ENCODE data around the gene SCYL1.
A peak's percentile ranks its signal among the peaks of the same experiment; 100 is the strongest.

Gene SCYL1

DNA sequence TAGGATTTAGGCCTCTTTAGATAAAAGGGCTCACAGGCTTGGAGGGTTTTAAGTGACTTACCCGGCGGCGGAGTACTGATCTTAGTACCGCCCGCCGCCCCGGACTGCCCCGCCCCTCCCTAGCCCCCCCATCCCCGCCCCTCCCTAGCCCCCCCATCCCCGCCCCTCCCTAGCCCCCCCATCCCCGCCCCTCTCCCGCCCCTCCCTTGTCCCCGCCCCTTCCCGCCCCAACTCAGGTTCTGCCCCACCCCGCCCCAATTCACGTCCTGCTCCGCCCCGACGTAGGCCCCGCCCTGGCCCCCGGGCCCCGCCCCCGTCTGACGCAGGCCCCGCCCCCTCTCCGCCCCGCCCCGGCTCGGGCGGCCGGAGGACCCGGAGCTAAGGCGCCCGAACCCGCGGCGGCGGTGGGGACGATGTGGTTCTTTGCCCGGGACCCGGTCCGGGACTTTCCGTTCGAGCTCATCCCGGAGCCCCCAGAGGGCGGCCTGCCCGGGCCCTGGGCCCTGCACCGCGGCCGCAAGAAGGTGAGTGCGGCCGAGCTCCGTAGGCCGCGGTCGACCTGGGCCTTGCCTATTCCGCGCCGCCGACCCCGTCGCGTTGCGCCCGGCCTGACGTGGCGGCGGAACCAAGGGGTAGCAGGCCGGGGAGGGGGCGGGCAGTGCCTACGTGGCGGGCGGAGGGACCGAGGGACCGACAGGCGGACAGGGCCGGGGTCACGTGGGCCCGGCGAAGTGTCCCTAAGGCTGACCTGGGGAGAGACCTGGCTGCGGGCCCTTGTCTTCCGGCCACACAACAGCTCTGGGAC is at the start of gene SCYL1:
SCYL1 (plus strand) TSS at position 343 of the 805 bp plus-strand sequence; CDS start at position 414, 71 bp downstream.
- peak; percentile 29 to 83 for DNase-seq

- DNase-seq: no peak
Observed at GRCh38 chr11:65476632-65477148, 48.2 kb upstream of the SCYL1 start.

DNA sequence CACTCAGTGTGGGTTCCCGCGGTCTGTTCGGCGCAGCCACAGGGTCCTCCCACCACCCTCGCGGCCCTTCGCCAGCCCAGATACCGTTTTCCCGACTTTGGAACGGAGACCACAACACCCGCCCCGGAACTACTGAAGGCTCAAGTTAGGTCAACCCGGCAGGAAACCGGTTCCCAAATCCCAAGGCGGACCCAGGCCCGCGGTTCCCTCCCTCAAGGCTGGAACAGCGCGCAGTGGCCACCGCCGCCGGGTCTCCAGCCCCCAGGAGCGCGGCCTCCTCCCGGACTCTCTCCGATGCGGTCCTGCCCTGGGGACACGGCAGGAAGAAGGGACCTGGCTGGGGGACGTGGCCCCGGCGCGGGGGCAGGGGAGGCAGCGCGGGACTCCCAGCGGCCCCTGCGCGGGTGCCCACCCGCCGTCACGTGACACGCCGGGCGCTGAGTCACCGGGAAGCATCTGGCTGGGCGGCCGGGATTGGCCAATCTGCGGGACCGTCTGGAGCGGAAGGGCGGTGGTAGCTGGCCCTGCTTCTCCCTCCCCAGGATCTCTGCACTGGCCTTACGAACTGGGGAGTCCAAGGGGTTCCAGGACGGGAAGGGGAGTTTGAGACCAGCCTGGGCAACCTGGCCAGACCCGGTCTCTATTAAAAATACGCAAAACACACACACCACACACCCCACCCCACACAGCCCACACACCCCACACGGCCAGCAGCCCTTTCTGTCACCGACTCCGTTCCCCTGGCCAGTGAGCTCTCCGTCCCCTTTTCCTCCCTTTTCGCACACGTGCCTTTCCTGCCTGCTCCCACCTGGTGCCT is 47.5 kb upstream of the SCYL1 start:
- peak; percentile 82 to 98 for DNase-seq

DNA sequence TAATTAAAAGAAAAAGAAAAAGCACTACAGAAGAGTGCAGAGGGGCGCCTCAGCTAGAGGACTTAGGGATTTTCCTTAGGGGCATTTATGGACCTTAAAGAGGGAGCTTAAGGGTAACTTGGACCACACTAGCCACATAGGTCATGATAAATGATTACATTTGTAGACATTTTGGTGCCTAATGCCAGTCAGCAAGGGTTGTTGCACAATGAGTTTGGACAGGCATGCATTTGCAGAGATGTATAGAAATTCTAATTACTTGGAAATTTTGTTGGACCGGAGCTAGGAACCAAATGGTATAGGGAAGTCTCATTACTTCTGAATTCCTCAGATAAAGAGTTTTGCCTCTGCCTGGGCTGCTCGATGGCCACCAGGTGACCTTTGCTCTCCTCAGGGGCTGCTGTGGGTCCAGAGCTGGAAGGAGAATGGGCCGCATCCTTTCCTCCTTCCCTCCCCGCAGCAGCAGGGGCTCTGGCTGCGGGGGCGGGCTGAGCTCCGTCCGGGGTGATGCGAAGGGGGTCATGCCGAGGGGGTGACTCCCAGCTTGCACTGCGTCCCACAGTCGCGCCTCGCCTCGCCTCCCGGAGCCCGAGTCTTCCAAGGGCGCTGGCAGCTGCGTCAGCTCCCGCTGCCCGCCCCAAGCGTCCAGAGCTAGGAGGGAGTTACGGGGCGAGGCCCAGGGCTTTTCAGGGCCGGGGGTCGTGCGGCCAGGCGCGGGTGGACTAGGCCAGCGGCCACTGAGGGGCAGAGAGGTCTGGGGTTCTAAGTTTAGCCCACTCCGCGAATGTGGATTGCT is 46.3 kb upstream of the SCYL1 start:
- peak in 1 of 2 experiments; percentile 79 for DNase-seq

DNA sequence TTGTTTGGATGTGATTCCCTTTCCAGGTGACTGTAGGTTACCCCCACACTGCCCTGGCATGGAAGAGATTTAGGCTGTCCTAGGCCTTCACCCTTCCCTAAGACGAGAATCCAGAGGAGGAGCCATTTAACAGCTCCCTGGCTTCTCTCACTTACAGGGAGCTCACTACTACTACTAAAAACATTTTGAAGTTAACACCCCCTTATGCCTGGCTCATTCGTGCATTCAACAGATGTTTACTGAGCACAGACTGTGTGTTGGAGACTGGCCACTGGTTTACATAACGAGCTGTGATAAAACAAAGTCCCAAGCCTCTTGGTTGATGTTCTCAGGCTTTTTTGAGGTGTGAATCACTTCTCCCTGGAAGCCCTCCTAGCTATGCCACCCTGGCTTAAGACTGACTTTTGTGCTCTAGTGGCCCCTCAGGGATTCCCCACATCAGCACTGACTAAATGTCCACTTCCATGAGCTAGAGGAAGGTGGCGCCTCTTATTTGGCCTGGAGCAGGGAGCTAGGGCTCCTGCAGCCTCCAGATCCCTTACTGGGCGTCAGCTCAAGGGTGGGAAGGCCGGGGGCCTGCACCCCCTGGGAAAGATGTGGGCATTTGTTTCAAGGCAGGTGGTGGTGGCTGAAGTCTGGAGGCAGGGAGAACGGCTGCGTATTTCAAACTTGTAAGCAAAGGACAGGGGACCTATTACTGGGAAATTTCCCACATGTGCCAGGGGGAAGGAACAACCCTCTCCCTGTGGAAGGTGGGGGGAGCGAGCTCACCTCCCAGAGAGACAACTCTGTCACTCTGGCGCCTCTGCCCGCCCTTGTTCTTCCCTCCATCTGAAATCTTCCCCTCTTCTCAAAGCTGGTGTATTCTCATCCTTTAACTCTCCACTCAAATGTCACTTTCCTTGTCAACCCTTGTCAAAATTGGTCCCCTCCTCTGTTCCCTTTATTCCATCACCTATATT is 45.4 kb upstream of the SCYL1 start:
- DNase-seq: peak; percentile 78 to 86

GRCh38 chr11:65482306-65482850 is 42.5 kb upstream of the SCYL1 start:
- no peak for DNase-seq

- no peak for DNase-seq
Observed at GRCh38 chr11:65485920-65486219, 39.0 kb upstream of the SCYL1 start.

GRCh38 chr11:65486570-65487466 is 38.1 kb upstream of the SCYL1 start:
- no peak for DNase-seq

- peak; percentile 99 for DNase-seq
Observed at GRCh38 chr11:65487467-65488272, 37.2 kb upstream of the SCYL1 start.

- DNase-seq: peak in 1 of 2 experiments; percentile 64
Observed at GRCh38 chr11:65488273-65489034, 36.4 kb upstream of the SCYL1 start.

- DNase-seq: no peak
Observed at GRCh38 chr11:65489035-65489705, 35.7 kb upstream of the SCYL1 start.

DNA sequence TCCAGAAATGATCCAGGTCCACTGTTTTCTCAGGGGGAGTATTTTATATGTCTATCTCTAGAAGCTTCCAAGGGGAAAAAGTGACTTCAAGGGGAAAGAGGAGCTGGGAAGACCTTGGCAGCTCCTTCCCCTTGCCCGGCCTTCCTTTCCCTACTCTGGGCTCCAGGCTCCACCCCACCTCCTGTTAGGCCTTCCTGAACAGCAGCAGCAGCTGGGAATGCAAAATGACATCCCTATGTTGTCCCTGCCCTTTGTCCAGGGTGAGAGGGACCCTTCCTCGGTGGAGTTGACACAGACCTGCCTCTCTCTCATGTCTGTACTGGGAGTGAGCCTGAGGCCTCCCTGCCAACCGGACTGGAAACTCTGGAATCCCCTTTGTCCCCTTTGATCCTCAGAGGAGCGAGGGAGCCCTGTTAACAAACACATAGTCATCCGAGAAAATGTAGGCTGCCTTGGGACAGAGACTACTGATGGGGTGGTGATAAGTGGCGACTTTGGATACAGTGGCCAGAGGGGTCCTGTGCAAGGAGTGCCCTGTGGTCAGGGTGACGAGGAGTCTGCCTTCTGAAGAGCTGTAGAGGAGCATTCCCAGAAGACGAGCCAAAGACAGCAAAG is 35.1 kb upstream of the SCYL1 start:
- peak in 1 of 2 experiments; percentile 64 for DNase-seq

DNA sequence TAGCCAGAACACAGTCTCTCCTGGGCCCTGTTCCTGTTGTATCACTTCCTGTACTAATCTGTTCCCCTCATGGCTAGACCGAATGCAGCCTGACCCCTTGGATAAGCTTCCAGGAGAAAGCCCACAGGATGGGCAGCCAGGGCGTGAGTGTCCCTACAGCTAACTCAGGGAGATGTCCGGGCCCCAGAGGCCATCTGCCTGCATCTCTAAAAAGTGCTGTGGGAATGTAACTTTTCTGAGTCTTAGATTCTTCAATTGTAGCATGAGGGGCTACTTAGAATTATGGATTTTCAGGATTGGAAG is 33.8 kb upstream of the SCYL1 start:
- no peak for DNase-seq

DNA sequence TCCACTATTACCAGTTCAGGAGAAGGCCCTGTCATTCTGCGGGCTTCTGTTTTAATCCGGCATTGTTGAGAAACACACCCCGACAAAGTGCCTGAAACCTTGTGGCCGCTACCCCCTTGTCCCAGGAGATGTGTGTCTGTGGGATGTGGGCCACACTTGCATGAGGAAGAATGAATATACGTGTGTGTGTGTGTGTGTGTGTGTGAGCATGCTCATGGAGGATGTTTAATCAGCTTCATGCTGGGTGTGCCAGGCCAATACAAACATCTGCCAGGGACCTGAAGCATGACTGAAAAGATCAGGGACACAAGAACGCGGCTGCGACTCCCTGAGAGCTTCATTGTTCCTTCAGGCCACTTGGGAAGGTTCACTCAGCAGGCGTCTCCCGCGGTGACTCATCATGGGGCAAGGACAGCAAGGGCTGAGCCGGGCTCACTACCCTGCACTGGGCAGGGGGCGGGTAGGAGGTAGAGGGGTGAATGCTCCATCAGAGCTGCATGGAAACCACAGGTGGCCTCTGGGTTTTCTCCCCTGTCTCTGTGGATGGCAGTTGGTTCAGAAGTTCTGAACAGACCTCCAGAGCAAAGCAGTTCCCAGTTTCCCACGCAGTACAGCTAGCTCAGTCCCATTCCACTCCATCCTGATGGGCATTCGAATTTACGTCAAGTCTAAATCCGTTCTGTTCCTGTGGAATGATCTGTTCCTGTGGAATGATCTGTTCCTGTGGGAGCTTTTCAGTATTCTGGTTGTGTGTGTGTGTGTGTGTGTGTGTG is 33.1 kb upstream of the SCYL1 start:
- peak; percentile 87 to 90 for DNase-seq

DNA sequence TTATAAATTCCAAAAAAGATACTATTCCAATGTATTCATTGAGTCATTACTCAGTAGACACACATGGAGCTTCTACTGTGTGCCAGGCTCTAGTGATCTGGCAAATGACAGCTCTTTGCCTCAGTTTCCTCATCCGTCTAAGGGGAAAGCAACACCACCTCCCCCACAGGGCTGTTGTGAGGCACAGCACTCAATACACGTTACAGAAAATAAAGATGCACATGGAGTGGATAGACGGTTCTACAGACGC is 32.6 kb upstream of the SCYL1 start:
- no peak for DNase-seq

- DNase-seq: peak in 1 of 2 experiments; percentile 75
Observed at GRCh38 chr11:65492637-65493366, 32.1 kb upstream of the SCYL1 start.

All from NCI-H526 (cell line).